ENCODE results near the gene EEF1B2. TPM values are rescaled to one million over a fixed set of nuclear protein-coding genes. Genes with fewer than 3 reads are reported as not detected.

The EEF1B2 gene
- total RNA-seq, 2 experiments from 2014 or later = 1,109 to 1,132 TPM

GRCh38 chr2:206201075-206201848, 41.6 kb downstream of the EEF1B2 start:
- Histone ChIP-seq H3K36me3 (ENCODE audit: insufficient read depth, low read length) (no peaks in the 10 kb centered on the region), H3K4me1 (ENCODE audit: insufficient read depth, low read length) (no peaks in the 10 kb centered on the region), H3K9me3 (ENCODE audit: control insufficient read depth in 1 of 2, insufficient read depth in 1 of 2, low read length in 2 of 2) (peaks cover 0 to 6% of the 10 kb centered on the region in 2 experiments), H3K4me3 (ENCODE audit: low read length) (no peak overlapping the region), H3K27me3 (ENCODE audit: control insufficient read depth in 1 of 2, insufficient read depth in 2 of 2, low read length in 2 of 2) (peaks cover 5 to 6% of the 10 kb centered on the region in 2 experiments), H3K27ac (ENCODE audit: low read depth in 1 of 2, low read length in 2 of 2) (no peak overlapping the region)
- Mint-ChIP-seq H3K4me1 (ENCODE audit: low read depth) (no peaks in the 10 kb centered on the region), H3K9me3 (no peaks in the 10 kb centered on the region), H3K36me3 (ENCODE audit: low read depth) (no peaks in the 10 kb centered on the region), H3K4me3 (no peak overlapping the region), H3K27ac (no peak overlapping the region), H3K27me3 (peaks cover 31% of the 10 kb centered on the region)
- DNase-seq = no peak
- no peak for ATAC-seq (ENCODE audit: poor library complexity)
- intact Hi-C loops (cut with DNase I, micrococcal nuclease) = no loop called here
- no peak for TF ChIP-seq CTCF (IDR thresholded peaks at IDR 0.05)
- POLR2A ChIA-PET = no interaction called here
- CTCF ChIA-PET = no interaction called here

GRCh38 chr2:206202446-206202845, 42.8 kb downstream of the EEF1B2 start:
- DNase-seq = no peak
- ChIA-PET CTCF (no interaction called here), POLR2A (no interaction called here)
- H3K36me3 ChIP-seq (ENCODE audit: insufficient read depth, low read length) = no peaks in the 10 kb centered on the region
- no peak overlapping the region for H3K4me3 ChIP-seq (ENCODE audit: low read length)
- ATAC-seq (ENCODE audit: poor library complexity) = no peak
- no peak overlapping the region for H3K4me3 Mint-ChIP-seq
- H3K4me1 ChIP-seq (ENCODE audit: insufficient read depth, low read length) = no peaks in the 10 kb centered on the region
- no peaks in the 10 kb centered on the region for H3K4me1 Mint-ChIP-seq (ENCODE audit: low read depth)
- H3K27ac Mint-ChIP-seq = no peak overlapping the region
- peaks cover 23% of the 10 kb centered on the region for H3K27me3 Mint-ChIP-seq
- intact Hi-C loops (cut with DNase I, micrococcal nuclease) = no loop called here
- no peak for TF ChIP-seq CTCF (IDR thresholded peaks at IDR 0.05)
- H3K27me3 ChIP-seq (ENCODE audit: control insufficient read depth in 1 of 2, insufficient read depth in 2 of 2, low read length in 2 of 2) = peaks cover under 1 to 5% of the 10 kb centered on the region in 2 experiments
- no peaks in the 10 kb centered on the region for H3K36me3 Mint-ChIP-seq (ENCODE audit: low read depth)
- no peaks in the 10 kb centered on the region for H3K9me3 Mint-ChIP-seq
- H3K27ac ChIP-seq (ENCODE audit: low read depth in 1 of 2, low read length in 2 of 2) = no peak overlapping the region
- peaks cover 0 to 6% of the 10 kb centered on the region in 2 experiments for H3K9me3 ChIP-seq (ENCODE audit: control insufficient read depth in 1 of 2, insufficient read depth in 1 of 2, low read length in 2 of 2)

- no peak for TF ChIP-seq CTCF (IDR thresholded peaks at IDR 0.05)
- no peaks in the 10 kb centered on the region for H3K27me3 ChIP-seq (ENCODE audit: control insufficient read depth in 1 of 2, insufficient read depth in 2 of 2, low read length in 2 of 2)
- DNase-seq = no peak
- Mint-ChIP-seq H3K36me3 (ENCODE audit: low read depth) (no peaks in the 10 kb centered on the region), H3K4me1 (ENCODE audit: low read depth) (no peaks in the 10 kb centered on the region), H3K27me3 (peaks cover 15% of the 10 kb centered on the region), H3K9me3 (no peaks in the 10 kb centered on the region), H3K4me3 (no peak overlapping the region), H3K27ac (no peak overlapping the region)
- peaks cover 0 to 6% of the 10 kb centered on the region in 2 experiments for H3K9me3 ChIP-seq (ENCODE audit: control insufficient read depth in 1 of 2, insufficient read depth in 1 of 2, low read length in 2 of 2)
- intact Hi-C loops (cut with DNase I, micrococcal nuclease) = no loop called here
- POLR2A ChIA-PET = no interaction called here
- no peaks in the 10 kb centered on the region for H3K36me3 ChIP-seq (ENCODE audit: insufficient read depth, low read length)
- no peaks in the 10 kb centered on the region for H3K4me1 ChIP-seq (ENCODE audit: insufficient read depth, low read length)
- CTCF ChIA-PET = no interaction called here
- no peak overlapping the region for H3K4me3 ChIP-seq (ENCODE audit: low read length)
- no peak for ATAC-seq (ENCODE audit: poor library complexity)
- H3K27ac ChIP-seq (ENCODE audit: low read depth in 1 of 2, low read length in 2 of 2) = no peak overlapping the region
Observed at GRCh38 chr2:206203331-206203730, 43.6 kb downstream of the EEF1B2 start.
